OCI-LY3 (cell line): Measurements from ENCODE around the gene CADM4.

ENCODE experiments used
- H2AFZ ChIP-seq: fragments of 200-600, 300-600 bp; shearing (Covaris generic); 2 replicates; pipeline ENCODE4 v1.6.0; 2014; ENCODE audit warnings: antibody characterized with exemption, low read depth, low read length
- H3K27ac ChIP-seq: fragments of 200-600, 300-600 bp; sonication (generic); 2 replicates; pipeline ENCODE4 v1.5.1; 2014; ENCODE audit warnings: mild to moderate bottlenecking, low read length, moderate library complexity, mixed read lengths
- H3K27me3 ChIP-seq: fragments of 200-600, 300-600 bp; sonication (generic); 2 replicates; pipeline ENCODE4 v1.6.1; 2014; ENCODE audit warnings: low read depth, low read length, mixed read lengths
- H3K36me3 ChIP-seq: fragments of 200-600, 300-600 bp; sonication (generic); replicated peaks from 2 replicates; pipeline ENCODE3; 2014; ENCODE audit warnings: low read depth, low read length, mixed read lengths
- H3K4me1 ChIP-seq: fragments of 300-600, 200-600 bp; sonication (generic); 2 replicates; pipeline ENCODE4 v1.6.1; 2014; ENCODE audit warnings: low read length, mixed read lengths
- H3K4me2 ChIP-seq: fragments of 200-600, 300-600 bp; sonication (generic); 2 replicates; pipeline ENCODE4 v1.6.1; 2014; ENCODE audit warnings: low read length, mixed read lengths
- H3K4me3 ChIP-seq: fragments of 300-600, 200-600 bp; sonication (generic); 2 replicates; pipeline ENCODE4 v1.5.1; 2014; ENCODE audit warnings: antibody characterized with exemption, mild to moderate bottlenecking, low read length, moderate library complexity
- H3K79me2 ChIP-seq: fragments of 300-600, 200-600 bp; shearing (Covaris generic); 2 replicates; pipeline ENCODE4 v1.6.1; 2014; ENCODE audit warnings: mild to moderate bottlenecking, low read length, mixed read lengths
- H3K9ac ChIP-seq: fragments of 300-600, 200-600 bp; shearing (Covaris generic); 2 replicates; pipeline ENCODE4 v1.6.0; 2014; ENCODE audit warnings: mild to moderate bottlenecking, low read length, moderate library complexity
- H3K9me3 ChIP-seq: fragments of 200-600, 300-600 bp; shearing (Covaris generic); 2 replicates; pipeline ENCODE4 v1.6.1; 2014; ENCODE audit warnings: low read length, mixed read lengths; ENCODE audit not compliant: insufficient read depth
- H4K20me1 ChIP-seq: fragments of 200-600, 300-600 bp; sonication (generic); 2 replicates; pipeline ENCODE4 v1.6.1; 2016; ENCODE audit warnings: low read length, mixed read lengths; ENCODE audit not compliant: insufficient read depth
- CTCF ChIP-seq: fragments of 200-600, 300-600 bp; sonication (generic); IDR thresholded peaks from 2 replicates; pipeline ENCODE4 v1.5.1; 2014; ENCODE audit warnings: antibody characterized with exemption, low read length, low read depth
- EZH2phosphoT487 ChIP-seq: fragments of 200-600 bp; shearing (Covaris generic); IDR thresholded peaks from 2 replicates; pipeline ENCODE4 v1.6.1; 2018; ENCODE audit warnings: antibody characterized with exemption, mixed run types, low read depth

The CADM4 gene

GRCh38 chr19:43634506-43634871, 5.2 kb downstream of the CADM4 start:
- H3K4me1 ChIP-seq: peaks cover 10% of the 10 kb centered on the region
- no peak overlapping the region for H3K9ac ChIP-seq

GRCh38 chr19:43634068-43634467, 5.6 kb downstream of the CADM4 start:
- Histone ChIP-seq H2AFZ (no peak overlapping the region), H3K79me2 (no peaks in the 10 kb centered on the region), H3K9me3 (no peaks in the 10 kb centered on the region), H3K27ac (no peak overlapping the region), H3K9ac (no peak overlapping the region), H3K27me3 (no peaks in the 10 kb centered on the region; the same call in 1 of the 2 replicates), H3K4me3 (no peak overlapping the region), H3K4me2 (no peak overlapping the region), H4K20me1 (no peaks in the 10 kb centered on the region), H3K4me1 (peaks cover 8% of the 10 kb centered on the region), H3K36me3 (no peaks in the 10 kb centered on the region)
- TF ChIP-seq CTCF (no peak), EZH2phosphoT487 (no peak)

More at GRCh38 chr19:43634506-43634871, 5.2 kb downstream of the CADM4 start:
- H2AFZ ChIP-seq: no peak overlapping the region
- no peak for TF ChIP-seq EZH2phosphoT487
- TF ChIP-seq CTCF: no peak
- H3K79me2 ChIP-seq: no peaks in the 10 kb centered on the region
- H3K27ac ChIP-seq: no peak overlapping the region
- no peaks in the 10 kb centered on the region; the same call in 1 of the 2 replicates for H3K27me3 ChIP-seq
- no peaks in the 10 kb centered on the region for H3K9me3 ChIP-seq
- H3K36me3 ChIP-seq: no peaks in the 10 kb centered on the region
- H3K4me3 ChIP-seq: no peak overlapping the region
- H3K4me2 ChIP-seq: no peak overlapping the region
- no peaks in the 10 kb centered on the region for H4K20me1 ChIP-seq

- no peaks in the 10 kb centered on the region for H4K20me1 ChIP-seq
- no peak overlapping the region for H3K4me2 ChIP-seq
- H3K79me2 ChIP-seq: no peaks in the 10 kb centered on the region
- H3K9me3 ChIP-seq: no peaks in the 10 kb centered on the region
- no peak overlapping the region for H3K27ac ChIP-seq
- H3K4me1 ChIP-seq: peaks cover 3% of the 10 kb centered on the region
- no peak for TF ChIP-seq EZH2phosphoT487
- TF ChIP-seq CTCF: no peak
- no peak overlapping the region for H2AFZ ChIP-seq
- H3K9ac ChIP-seq: no peak overlapping the region
- no peaks in the 10 kb centered on the region; the same call in 1 of the 2 replicates for H3K27me3 ChIP-seq
- H3K4me3 ChIP-seq: no peak overlapping the region
- no peaks in the 10 kb centered on the region for H3K36me3 ChIP-seq
These were observed 6.1 kb downstream of the CADM4 start for GRCh38 chr19:43633520-43633919.

GRCh38 chr19:43631491-43631890, 8.2 kb downstream of the CADM4 start:
- Histone ChIP-seq H3K36me3 (no peaks in the 10 kb centered on the region), H3K4me3 (no peak overlapping the region), H3K4me1 (no peaks in the 10 kb centered on the region), H3K9ac (no peak overlapping the region), H2AFZ (no peak overlapping the region), H3K9me3 (no peaks in the 10 kb centered on the region), H3K27ac (no peak overlapping the region), H3K4me2 (no peak overlapping the region), H3K27me3 (no peaks in the 10 kb centered on the region; the same call in 1 of the 2 replicates), H3K79me2 (no peaks in the 10 kb centered on the region), H4K20me1 (no peaks in the 10 kb centered on the region)
- TF ChIP-seq EZH2phosphoT487 (no peak), CTCF (no peak)
